Superior temporal gyrus (tissue), 1 donor: ENCODE data around the gene NUDT8.
"Not testable (repeated sequence)": the region's sequence is repeated elsewhere in the genome, so short reads cannot be mapped to it uniquely, and the experiment has no call there.

ENCODE experiments used
- DNase-seq: peaks from one replicate; pipeline ENCODE4 v3.0.0-alpha.2; 2016; ENCODE audit errors: extremely low spot score

The NUDT8 gene

DNA sequence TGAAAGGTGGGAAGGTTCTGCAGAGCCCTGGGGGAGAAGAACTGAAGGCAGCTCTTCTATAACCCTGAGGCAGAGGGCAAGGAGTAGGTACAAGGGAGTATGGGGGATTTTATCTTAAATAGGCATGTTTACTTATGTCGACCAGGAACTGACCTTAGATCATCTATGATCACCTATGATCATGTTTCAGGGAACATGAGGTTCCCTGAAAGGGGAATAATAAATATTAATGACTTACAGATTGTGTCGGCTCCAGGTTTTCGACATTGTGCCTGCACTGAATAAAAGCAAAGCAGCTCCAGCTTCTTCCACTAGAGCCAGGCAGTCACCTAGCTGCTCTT is 36.2 kb downstream of the NUDT8 start:
- no peak for DNase-seq

DNA sequence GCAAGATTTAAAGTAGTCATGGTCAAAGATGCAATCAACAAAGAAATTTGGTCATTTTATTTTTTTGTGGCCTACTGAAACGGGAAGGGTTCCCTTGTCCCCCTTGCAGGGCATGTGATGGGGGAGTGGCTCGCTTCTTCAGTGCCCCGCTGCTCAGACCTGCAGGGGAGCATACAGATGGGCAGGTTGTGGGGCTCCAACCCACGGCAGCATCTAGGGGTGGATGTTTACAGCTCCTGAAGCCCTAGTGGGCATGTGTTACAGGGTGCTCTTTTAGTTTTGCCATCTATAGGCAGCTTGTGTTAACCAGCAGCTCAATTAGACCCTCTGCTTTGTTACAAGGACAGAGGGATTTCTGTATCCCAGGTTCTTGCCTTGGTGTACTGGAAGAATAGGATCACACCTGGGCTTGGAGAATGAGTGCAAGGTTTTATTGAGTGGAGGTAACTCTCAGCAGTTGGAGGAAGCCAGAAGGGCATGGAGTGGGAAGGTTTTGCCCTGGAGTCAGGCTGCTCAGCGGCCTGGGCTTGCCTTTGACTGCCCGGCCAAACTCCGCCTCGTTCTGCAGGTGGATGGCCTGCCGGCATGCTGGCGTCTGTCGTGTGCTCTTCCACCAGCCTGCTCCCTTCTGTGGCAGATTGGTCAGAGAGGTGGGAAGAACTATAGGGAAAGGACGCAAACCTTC is 36.7 kb downstream of the NUDT8 start:
- DNase-seq, result no peak

DNA sequence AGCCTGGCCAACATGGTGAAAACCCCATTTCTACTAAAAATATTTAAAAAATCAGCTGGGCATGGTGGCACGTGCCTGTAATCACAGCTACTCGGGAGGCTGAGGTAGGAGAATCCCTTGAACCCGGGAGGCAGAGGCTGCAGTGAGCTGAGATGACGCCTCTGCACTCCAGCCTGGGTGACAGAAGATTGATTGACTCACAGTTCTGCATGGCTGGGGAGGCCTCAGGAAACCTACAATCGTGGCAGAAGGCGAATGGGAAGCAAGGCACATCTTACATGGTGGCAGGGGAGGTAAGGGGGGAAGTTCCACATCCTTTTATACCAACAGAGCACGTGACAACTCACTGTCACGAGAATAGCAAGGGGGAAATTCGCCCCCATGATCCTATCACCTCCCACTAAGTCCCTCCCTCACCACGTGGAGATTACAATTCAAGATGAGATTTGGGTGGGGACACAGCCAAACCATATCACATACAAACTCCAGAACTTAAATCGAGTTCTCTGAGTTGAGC is 40.8 kb downstream of the NUDT8 start:
- DNase-seq, result not testable (repeated sequence)

- DNase-seq, result peak; percentile 12
These were observed 41.6 kb downstream of the NUDT8 start for GRCh38 chr11:67588136-67588503.

DNA sequence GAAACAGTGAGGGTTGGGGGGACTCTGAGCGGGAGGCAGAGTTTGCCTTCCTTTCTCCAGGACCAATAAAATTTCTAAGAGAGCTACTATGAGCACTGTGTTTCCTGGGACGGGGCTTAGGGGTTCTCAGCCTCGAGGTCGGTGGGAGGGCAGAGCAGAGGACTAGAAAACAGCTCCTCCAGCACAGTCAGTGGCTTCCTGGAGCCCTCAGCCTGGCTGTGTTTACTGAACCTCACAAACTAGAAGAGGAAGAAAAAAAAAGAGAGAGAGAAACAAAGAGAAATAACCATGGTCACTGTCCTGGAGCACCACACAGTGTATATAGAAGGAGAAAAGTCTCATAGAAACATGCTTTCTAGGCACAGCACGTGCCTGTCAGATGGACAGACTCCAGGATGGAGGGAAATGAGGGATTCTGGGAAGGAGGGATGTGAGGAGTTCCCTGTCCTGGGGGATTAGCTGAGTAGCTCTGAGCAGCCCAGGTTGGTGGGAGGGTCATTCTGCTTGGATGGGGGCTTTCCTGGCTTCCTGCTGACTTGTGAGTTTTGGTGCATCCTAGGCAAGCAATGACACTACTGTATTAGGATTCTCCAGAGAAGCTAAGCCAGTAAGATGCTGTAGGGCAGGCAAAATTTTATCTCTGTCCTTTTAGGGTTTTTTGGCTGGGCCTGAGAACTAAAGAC is 43.0 kb downstream of the NUDT8 start:
- no peak for DNase-seq

- DNase-seq, result no peak
These were observed 43.8 kb downstream of the NUDT8 start for GRCh38 chr11:67585911-67586310.

DNA sequence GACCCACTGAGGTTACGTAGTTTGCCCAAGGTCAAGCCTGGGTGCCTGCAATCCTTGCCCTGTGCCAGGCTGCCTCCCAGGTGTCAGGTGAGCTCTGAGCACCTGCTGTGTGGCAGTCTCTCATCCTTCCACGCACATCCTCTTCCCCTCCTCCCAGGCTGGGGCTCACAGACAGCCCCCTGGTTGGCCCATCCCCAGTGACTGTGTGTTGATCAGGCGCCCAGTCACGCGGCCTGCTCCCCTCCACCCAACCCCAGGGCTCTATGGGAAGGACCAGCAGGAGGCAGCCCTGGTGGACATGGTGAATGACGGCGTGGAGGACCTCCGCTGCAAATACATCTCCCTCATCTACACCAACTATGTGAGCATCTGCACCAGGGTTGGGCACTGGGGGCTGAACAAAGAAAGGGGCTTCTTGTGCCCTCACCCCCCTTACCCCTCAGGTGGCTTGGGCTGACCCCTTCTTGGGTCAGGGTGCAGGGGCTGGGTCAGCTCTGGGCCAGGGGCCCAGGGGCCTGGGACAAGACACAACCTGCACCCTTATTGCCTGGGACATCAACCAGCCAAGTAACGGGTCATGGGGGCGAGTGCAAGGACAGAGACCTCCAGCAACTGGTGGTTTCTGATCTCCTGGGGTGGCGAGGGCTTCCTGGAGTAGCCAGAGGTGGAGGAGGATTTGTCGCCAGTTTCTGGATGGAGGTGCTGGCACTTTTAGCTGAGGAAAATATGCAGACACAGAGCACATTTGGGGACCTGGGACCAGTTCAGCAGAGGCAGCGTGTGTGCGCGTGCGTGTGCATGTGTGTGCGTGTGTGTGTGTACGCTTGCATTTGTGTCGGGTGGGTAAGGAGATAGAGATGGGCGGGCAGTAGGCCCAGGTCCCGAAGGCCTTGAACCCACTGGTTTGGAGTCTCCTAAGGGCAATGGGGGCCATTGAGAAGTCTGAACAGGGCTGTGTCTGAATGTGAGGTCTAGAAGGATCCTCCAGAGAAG is 44.6 kb downstream of the NUDT8 start:
- DNase-seq, result no peak

GRCh38 chr11:67584205-67584880 is 45.4 kb downstream of the NUDT8 start:
- DNase-seq, result peak; percentile 20

GRCh38 chr11:67583247-67584204 is 46.2 kb downstream of the NUDT8 start, which contains the start of gene GSTP1:
Gene GSTP1 (plus strand): TSS chr11:67583812. CDS start chr11:67583844, 32 bp downstream.
- DNase-seq, result peak; percentile 89

DNA sequence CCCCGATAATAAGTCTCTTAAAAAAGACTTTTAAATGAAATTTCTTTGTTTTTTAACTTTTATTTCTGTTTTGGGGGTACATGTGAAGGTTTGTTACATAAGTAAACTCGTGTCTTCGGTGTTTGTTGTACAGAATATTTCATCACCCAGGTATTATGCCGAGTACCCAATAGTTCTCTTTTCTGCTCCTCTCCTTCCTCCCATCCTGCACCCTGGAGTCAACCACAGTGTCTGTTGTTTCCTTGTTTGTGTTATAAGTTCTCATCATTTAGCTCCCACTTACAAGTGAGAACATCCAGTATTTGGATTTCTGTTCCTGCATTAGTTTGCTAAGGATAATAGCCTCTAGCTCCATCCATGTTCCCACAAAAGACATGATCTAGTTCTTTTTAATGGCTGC is 47.7 kb downstream of the NUDT8 start:
- DNase-seq, result no peak

GRCh38 chr11:67581469-67581868 is 48.3 kb downstream of the NUDT8 start:
- no peak for DNase-seq

DNA sequence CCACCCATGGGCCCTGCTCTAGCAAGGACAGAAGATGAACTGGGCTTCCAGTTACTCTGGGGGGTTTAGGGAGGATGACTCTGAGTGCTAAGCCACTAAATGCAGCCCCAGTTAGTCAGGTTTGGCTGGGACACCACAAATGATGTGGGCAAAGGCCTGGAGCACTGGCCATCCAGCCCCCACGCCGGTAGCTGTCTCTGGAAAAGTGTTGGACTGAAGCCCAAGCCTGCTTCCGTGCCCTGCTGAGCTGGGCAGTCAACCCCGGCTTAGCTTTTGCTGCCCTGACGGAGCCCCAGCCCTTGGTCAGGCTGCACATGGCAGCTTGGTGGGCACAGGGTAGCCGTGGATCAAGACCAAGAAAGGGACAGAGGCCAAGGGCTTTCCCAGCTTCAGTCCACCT is 51.8 kb downstream of the NUDT8 start:
- no peak for DNase-seq
